NCI-H510A (cell line): ENCODE results near the gene RAI14.
"Not testable (repeated sequence)": the region's sequence is repeated elsewhere in the genome, so short reads cannot be mapped to it uniquely, and the experiment has no call there.

Experiments
- DNase-seq: peaks from one replicate; lab custom pipeline; 2025; lab: John Stamatoyannopoulos, UW

RAI14 gene

DNA sequence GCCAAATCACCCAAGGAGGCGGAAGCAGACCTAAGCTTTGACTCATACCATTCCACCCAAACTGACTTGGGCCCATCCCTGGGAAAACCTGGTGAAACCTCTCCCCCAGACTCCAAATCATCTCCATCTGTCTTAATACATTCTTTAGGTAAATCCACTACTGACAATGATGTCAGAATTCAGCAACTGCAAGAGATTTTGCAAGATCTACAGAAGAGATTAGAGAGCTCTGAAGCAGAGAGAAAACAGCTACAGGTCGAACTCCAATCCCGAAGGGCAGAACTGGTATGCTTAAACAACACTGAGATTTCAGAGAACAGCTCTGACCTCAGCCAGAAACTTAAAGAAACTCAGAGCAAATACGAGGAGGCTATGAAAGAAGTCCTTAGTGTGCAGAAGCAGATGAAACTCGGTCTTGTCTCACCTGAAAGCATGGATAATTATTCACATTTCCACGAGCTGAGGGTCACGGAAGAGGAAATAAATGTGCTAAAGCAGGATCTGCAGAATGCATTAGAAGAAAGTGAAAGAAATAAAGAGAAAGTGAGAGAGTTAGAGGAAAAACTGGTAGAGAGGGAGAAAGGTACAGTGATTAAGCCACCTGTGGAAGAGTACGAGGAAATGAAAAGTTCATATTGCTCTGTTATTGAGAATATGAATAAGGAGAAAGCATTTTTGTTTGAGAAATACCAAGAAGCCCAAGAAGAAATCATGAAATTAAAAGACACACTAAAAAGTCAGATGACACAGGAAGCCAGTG lies 167.0 kb downstream of the RAI14 start:
- DNase-seq, result no peak

DNA sequence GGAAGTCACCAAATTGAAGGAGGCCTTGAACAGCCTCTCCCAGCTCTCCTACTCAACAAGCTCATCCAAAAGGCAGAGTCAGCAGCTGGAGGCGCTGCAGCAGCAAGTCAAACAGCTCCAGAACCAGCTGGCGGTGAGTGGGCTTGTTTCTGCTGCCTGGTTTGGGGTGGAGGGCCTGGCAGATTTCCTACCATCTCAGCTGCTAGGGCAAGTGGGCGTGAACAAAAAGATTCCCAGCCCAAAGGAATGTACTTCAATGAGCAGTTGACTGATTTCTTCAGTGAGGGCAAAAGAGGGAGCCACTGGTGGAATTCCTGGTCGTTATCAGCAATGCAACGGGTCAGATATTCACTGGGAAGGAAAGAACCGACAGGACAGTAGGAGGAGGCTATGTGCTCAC lies 170.2 kb downstream of the RAI14 start:
- DNase-seq, result no peak

DNA sequence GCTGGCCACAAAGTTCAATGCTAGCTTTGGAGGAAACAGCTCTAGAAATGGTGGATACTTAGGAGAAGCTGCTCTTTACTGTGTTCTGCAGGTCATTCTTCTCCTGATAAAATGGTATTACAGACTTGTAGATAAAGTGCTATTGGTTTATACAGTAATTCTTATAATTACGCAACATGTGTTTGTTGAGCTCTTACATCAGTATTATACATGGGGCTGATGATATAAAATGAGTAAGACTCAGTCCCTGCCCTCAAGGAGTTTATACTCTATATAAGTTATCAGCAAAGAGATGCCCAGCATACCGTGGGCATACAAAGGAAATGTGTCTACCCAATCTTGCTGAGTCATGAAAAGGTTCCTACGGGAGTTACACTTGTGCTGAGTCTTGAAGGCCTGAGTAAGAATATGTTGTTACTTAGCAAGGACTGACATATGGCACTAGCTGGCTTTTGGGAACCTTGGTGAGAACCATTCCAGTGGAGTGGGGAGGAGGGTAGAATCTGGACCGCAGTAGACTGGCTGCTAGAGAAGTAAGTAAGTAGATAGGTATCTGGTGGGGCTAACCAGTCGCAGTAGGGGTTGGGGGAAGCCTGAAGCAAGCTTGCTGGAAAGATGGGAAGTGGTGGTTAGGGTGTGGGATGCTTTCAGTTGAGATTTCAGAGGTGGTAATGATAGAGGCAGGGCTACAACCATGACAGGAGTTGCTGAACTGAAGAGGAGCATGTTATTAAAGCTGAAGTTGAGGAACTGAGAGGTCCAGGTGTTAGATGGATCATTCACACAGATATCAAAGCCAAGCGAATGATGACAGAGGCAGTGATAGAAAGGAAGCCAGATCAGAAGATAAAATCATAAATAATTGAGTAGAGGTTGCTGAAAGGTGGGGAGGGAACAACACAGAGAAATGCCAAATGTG lies 171.7 kb downstream of the RAI14 start:
- no peak for DNase-seq

DNA sequence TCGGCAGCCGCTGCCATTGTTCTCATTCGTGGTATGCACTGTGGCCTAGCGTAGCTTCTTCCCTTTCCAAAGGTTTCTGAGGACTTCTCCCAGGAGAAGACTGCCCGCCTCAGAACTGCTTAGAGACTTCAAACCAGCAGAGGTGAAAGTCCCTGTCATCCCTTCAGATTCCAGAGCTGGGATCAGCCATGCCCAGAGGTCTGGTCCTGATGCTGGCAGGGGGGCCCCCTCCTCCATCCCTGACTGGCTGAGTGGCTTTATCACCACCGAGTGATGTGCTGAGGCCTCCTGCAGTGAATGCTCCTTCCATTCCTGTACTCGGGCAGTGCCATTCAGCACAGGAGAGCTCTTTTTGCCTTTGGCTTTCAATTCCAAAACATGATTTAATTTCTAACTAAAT lies 174.7 kb downstream of the RAI14 start:
- DNase-seq, result not testable (repeated sequence)

DNA sequence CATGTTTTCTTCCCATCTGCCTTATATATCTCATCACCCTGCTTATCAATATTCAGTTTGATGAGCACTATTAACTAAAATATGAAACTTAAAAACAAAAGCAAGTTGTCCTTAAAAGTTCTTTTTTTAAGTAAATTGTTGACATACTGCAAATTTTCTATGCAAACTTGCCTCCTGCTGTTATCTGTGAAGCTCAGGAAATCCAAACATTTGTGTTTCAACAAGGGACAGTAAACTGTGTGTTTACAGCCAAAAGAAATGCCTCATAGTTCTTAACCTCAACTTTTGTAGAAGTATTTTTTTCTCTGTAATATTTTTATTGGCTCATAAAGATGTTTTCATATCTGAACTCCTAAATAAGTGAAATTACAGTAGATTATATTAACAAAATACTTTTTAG lies 175.2 kb downstream of the RAI14 start:
- no peak for DNase-seq

DNA sequence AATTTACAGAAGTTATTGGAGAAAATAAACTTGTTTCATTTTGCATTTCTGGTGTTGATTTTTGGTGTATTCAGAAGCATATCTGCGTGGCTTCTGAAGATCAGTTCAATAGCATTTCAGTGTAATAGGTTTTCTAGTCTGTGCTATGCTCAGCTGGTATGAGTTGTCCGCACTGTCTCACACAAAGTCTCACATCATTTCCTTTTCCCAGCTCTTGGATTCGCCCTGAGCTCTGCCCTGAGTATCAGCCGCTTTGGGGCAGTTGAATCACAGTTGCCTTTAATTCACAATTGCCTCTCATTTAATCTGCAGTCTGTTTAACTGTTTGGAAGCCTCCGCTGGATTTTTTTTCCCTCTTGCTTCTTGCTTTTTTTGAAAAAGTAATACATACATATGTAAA lies 176.4 kb downstream of the RAI14 start:
- no peak for DNase-seq

DNA sequence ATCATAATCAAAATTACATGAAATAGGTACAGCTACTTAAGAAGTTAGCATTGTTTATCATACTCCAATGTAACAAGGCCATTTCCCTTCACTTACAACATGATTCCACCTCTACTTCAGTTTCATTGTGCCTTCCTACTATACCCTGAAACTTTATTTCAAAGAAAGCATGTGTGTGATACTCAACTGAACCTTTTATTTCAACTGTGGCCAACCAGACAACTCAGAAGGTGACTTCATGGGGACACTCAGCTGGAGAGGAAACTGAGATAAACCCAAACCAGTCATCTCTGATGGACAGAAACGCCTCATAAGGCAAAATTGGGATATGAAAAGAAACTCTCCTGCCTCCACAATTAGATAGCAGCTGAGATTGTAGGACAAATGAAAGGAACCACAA lies 177.0 kb downstream of the RAI14 start:
- no peak for DNase-seq

DNA sequence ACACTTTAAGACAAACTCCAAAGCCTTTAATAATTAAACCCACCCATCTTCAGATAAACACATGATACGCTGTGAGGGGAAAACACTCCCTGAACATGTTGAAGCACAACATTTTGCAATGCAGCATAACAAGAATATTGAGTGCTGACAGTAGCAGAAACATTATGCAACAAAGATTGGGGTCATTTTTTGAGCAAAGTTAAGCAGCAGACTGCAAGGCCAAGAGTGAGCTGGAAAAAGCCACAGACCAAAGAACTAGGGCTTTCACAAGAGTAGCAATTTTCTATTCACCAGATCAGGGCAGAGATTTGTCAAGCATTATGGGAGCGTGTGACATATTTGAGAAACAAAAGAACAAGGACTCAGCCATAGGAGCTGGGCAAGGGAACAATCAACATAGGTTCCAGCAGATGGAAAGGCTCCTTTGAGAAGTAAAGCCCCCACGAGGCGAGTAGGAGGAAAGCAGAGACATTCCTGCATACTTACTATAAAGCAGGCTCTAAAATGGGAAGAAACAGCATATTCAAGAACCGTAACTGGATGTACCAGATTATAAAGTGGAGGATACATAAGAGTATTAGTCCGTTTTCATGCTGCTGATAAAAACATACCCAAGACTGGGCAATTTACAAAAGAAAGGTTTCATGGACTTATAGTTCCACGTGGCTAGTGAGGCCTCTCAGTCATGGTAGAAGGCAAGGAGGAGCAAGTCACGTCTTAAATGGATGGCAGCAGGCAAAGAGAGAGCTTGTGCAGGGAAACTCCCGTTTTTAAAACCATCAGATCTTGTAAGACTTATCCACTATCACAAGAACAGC lies 178.1 kb downstream of the RAI14 start:
- no peak for DNase-seq

DNA sequence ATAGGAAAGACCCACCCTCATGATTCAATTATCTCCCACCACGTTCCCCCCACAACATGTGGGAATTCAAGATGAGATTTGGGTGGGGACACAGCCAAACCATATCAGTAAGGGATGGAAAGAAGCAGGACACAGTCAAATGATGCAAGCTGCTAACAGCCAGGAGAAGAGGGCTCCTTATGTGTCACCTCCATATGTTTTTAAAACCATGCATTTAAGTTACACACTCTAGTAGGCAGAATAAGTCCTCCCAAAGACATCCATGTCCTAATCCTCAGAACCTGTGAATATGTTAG lies 178.6 kb downstream of the RAI14 start:
- DNase-seq, result no peak

DNA sequence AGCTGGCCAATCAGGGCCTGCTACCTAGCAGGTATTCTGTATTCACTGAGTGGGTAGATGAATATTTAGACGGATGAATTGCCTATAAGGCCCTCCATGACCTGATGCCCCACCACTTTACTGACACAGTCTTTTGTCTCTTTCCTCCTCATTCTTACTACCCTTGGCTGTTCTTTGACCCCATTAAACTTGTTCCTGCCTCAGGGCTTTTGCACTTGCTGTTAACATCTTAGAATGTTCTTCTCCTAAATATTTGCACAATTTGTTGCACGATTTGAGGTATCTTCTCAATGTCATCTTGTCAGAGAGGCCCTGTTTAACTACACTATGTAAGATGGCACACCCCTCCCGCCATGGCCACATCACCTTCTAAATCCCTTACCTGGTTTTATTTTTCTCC lies 179.5 kb downstream of the RAI14 start:
- no peak for DNase-seq

DNA sequence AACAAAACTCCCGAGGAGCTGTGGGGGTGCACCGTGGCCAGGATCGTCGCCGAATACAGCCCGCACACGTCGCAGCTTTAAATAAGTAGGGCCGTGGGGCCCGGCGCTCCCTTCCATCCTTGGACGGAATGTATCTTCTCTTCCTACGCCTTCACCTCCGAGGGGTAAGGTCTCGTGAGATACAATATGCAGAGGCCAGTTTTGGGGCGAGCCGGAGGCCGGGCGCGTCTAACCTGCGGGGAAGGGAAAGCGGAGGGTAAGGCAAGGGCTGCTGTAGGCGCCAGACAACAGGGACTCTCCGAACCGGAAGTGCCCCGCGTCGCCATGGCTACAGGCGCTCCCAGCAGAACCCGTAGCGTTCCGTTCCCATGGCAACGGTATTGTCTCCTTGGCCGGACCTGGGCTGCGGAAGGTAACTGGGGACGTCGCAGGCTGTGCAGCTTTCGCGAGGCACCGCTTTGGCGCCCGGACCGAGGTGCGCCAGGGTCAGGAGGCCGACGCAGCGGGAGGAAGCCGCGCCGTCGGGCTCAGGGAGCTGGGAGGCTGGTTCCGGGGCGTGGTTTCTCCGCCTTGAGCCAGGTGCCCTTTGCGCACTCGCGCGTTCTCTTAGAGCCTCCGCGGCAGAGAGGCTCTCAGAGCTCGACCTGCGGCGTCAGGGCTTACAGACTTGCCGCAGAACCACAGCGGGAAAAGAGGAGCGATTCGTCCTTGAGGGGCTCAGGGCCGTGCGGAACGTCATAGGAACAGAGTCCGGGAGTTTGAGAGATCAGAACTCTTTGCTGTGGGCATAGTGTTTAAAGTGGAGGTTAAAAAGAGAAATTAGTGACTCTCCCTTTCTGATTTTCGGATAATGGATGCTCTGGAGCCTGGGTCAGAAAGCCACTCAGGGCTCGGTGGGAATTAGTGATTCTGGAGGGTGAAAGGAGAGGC lies 182.9 kb downstream of the RAI14 start, which contains the start of gene TTC23L:
Gene TTC23L, plus strand, starts transcription at position 380 of the 930 bp plus-strand sequence. CDS start 1,508 bp downstream, outside the sequence.
- DNase-seq, result peak; percentile 100

DNA sequence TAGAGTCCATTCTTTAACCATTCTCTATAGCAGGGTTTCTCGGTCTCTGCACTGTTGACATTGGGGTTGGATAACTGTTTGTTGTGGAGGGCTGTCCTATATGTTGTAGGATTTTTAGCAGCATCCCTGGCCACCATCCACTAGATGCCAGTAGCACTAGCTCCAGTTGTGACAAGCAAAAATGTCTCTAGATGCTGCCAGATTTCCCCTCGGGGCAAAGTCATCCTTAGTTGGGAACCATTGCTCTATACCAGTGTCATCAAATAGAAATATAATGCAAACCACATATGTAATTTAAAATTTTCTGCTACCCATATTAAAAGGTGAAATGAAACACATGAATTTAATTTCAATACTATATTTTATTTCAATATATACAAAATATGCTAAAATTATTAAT lies 185.7 kb downstream of the RAI14 start:
- DNase-seq, result no peak

DNA sequence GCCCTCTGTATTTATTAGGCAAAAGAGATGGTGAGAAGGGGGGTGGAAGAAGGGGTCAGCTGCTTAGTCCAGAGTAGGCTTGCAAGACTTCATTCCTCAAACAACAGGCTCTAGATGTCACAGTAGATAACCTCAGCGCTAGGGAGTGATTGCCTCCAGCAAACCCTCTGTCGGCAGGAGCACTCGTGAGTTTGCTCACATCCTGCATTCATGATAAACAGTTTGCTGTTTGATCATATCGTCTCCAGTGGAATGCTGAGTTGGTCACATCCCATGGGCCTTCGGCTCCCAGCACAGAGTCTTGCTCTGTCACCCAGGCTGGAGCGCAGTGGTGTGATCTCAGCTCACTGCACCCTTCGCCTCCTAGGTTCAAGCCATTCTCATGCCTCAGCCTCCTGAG lies 186.4 kb downstream of the RAI14 start:
- no peak for DNase-seq

DNA sequence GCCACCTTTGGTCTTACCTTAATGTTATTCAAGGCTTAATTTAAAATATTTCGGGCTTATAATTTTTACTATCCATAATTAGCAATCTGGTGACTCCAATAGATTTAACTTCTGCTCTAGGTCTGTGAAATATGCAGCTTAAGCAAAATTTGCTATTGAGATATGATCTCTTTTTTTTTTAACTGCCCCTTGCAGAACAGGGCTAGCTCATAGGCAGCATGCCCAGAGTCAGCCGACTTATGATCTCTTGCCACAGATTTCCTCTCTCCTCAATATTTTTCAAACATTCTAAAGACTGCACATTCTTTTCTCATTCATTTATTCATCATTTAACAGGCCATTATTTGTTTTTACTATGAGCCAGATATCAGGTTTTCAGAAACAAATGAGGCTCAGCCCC lies 187.4 kb downstream of the RAI14 start:
- DNase-seq, result no peak

DNA sequence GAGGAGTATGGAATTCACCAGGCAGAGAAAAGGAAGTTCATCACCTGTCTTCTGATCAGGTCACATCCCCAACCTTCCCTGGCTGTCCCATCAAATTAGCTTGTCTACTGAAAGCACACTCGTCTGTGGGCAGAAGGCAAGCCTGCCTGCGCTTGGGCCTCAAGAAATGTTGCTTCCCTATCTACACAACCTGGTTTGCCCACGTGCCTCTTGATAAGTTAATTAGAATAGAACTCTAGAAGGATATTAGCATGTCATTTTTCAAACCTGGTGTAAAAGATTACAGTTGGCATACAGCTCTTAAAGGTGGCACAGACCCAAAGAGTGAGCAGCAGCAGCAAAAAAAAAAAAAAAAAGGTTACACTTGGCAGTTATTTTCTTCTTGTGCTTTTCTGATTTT lies 188.0 kb downstream of the RAI14 start:
- DNase-seq, result no peak

DNA sequence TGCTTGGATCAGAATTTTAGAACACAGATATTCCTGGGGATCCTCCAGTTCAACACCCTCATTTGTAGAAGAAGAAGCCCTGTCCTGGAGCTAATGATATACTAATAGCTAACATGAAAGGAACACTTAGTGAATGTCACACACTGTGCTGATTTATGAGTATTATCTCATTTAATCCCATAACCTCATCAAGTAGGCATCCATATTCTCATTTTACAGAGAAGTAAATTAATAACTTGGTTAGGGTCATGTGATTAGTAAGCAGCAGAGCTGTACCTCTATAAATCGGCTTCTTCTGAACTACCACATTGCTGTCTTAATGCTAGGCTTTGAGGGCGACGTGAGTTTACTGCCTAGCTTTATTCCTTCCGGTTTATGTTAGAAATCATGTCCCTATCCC lies 188.9 kb downstream of the RAI14 start:
- DNase-seq, result no peak

DNA sequence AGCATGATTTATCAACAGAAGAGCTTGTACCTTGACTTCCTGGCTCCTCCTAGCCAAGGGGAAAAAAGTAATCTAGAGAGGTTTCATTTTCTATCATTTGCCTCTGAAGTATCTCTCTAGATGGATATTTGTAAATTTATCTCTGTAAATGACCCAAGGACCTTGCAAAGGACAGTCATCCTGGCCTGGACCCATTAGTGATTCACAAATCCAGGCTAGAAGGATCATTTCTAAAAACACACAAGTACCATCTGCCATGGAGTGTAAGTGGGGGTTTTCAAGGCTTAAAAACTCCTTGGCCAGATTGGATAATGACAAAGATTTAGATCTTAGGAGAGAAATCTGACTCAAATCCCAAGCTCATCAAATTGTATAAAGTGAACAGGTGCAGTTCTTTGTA lies 190.9 kb downstream of the RAI14 start:
- no peak for DNase-seq

DNA sequence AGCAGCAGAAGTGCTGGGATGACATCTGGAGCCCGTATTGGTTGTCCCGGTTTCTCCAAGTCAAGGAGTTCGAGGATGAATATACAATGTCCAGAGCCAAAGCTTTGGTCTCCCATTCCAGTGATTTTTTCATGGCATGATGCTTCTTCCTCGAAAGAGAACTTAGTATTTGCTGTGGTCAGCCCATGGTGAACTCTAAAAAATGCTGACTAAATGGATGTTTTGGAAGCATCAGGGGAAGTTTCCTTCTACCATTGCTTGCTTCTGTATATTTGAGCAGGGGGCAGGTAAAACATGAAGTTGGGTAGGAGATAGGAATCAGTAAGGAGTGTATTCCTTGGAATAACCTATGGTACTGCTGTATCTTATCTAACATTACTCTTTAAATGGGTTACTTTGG lies 191.4 kb downstream of the RAI14 start:
- DNase-seq, result no peak

DNA sequence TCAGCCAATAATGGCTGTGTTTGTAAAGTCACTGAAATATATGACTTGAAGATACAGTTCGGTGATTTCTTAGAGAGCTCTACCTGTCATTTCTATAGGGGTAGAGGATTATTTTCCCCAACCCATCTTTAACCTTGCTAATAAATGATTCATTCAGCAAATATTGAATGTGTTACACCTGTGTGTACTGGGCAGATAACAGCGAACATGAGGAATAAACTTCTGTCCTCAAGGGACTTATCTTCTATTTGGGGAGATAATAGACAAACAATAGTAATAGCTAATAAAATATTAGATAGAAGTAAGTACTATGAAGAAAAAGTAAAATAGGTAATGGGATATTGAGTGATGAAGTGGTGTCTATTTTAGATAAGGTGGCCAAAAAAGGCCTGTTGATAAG lies 192.1 kb downstream of the RAI14 start:
- DNase-seq, result no peak

DNA sequence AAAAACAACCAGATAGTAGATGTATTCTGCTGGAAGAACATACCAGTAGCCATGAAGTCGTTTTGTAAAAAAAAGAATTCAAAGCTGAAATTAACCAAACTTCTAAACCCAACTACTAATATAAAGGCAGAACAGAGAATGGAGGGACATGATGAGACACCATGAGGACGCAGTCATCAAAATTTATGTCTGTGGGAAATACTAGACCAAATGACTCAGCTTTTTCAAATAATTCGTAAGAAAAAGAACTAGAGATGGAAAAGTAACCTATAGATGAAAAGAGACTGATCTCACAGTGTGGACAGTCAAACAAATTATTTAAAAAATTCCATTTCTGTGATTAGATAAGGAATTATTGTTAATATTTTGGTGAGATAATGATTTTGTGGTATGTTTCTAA lies 193.1 kb downstream of the RAI14 start:
- DNase-seq, result no peak

DNA sequence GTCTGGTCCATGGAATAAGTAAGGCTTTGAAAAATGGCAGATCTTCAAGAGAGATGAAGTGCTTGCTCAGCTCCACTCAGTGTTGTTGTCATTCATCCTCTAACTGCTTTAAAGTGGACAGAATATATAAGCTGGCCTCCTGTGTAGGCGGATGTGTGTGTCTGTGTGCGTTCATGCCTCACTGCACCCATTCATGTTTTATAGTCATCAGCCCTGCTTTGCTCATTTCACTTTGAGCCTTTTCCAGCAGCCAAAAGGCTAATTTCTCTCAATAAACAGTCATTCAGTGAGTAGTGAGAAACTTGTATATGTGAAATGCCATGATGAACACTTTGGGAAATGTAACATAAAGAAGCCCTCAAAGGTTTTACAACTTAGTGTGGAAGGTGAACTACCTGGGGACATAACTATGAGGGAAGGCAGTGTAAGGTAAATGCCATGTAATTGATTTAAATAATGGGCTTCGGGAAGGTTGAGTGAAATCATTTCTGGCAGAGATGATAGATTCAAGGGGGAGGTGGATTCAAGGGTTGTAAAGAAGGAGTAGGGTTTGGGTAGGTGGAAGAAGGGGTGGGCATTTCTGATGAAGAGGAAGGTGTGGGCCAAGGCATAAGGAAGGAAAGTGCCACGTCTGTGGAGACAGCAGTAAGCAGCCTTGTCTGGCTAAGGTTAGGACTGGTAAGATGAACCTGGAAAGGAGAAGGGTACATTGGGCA lies 198.5 kb downstream of the RAI14 start:
- peak; percentile 83 for DNase-seq
